GM12873 (cell line): Measurements from ENCODE around the gene PEX10.

Experiments
- CTCF ChIP-seq: IDR thresholded peaks from 2 replicates; pipeline ENCODE4 v1.5.1; 2012; ENCODE audit warnings: low read depth, mild to moderate bottlenecking, moderate library complexity, low read length, control low read depth; ENCODE audit not compliant: insufficient read depth; ENCODE audit errors: missing control alignments

PEX10 gene

GRCh38 chr1:2360588-2361364 lies 51.6 kb downstream of the PEX10 start:
- TF ChIP-seq CTCF, result no peak

DNA sequence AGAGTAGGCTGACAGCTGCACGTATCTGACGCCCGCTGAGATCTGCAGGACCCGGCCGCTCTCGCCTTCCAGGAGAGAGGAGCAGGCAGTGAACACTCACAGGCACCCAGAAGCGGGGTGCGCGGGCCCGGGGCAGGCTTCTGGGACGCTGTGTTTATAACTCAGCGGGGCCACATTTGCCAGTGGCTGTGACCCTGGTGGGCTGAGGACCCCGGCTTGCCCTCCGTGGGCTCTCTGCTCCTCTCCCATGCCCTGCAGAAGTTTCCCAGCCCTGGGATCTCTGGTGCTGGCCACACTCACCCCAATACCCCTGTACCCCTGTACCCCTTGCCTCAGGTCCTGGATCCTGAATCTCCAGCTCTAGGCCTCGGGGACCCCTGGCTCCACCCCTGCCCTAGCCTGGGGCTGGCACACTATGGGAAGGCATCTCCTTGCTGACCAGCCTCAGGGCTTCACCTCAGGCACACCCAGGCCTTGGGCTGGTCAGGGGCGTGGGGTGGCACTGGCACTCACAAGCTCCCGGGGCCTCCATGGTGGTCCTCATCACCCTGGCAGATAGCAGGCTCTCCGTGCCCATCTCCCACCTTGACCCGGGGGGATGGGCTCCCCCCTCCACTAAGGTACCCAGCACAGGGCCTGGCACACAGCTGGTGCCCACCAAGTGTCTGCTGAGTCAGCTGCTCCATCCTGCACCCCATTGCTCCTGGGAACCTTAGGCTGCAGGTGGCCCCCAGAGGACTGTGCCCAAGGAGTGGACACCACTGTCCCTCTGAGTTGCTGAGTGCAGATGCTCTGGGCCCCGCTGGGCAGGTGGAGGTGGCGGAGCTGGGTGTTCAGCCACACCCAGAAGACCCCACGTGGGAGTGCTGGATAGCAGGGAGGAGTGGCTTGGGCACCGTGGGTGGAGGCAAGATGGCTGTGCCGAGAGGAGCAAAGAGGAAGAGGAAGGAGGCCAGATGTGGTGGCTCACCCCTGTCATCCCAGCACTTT lies 53.4 kb downstream of the PEX10 start:
- no peak for TF ChIP-seq CTCF

DNA sequence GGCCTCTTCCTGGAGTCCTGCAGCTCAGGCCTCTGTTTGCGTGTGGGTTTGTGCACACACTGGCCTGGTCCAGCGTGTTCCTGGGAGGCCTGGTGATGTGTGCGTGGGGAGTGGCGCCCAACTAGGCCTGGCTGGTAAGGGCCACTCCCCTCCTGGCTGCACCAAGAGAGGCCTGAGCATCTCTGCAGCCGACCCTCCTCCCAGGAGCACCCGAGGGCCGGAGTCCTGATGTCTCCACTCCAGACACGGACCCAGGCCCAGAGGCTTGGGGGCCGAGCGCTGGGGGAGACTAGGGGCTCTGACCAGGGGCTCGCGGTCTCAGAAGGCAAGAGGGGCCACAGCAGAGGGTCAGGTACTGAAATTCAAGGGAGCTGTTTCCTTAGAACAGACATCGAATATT lies 54.3 kb downstream of the PEX10 start:
- no peak for TF ChIP-seq CTCF

DNA sequence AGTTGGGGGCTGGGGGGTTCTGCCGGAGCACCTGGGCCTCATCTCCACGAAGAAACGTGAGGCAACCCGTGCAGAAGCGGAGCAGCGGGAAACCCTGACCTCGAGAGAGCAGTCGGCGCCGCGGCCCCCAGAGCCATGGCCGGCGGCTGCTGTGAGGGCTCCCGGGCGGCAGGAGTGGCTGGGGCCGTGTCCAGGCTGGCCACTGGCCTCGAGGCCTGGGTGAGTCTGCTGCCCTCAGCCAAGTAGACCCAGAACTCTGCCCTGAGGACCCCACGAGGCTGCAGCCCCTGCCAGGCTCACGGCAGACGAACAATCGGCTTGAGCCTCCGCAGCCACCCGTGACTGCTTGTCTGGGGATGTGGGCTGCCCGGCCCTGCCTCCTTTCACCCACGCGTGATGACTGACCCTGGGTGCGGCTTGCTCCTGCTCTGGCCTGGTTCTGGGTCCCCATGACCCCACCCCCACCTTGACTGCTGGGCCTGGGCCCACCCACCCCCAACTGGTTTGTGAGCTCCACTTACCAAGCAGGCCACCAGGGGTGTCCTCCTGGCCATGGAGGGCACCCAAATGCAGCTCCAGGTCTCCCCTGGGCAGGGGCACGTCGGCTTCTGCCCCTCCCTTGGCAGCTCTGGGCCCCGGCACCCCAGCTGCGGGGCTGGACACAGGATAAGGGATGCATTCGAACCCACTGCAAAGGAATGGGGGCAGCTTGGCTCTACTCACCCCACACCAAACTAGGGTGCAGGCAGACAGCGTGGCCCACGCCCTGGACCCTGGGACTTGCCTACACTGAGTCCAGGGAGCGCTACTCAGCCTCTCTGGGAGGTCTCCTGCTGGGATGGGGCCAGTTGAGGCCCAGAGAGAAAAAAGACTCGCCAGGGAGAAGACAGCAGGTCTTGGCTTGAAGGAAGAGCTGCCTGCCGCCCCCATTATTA lies 55.2 kb downstream of the PEX10 start:
- TF ChIP-seq CTCF, result no peak

- no peak for TF ChIP-seq CTCF
Observed at GRCh38 chr1:2356401-2356800, 56.0 kb downstream of the PEX10 start.

DNA sequence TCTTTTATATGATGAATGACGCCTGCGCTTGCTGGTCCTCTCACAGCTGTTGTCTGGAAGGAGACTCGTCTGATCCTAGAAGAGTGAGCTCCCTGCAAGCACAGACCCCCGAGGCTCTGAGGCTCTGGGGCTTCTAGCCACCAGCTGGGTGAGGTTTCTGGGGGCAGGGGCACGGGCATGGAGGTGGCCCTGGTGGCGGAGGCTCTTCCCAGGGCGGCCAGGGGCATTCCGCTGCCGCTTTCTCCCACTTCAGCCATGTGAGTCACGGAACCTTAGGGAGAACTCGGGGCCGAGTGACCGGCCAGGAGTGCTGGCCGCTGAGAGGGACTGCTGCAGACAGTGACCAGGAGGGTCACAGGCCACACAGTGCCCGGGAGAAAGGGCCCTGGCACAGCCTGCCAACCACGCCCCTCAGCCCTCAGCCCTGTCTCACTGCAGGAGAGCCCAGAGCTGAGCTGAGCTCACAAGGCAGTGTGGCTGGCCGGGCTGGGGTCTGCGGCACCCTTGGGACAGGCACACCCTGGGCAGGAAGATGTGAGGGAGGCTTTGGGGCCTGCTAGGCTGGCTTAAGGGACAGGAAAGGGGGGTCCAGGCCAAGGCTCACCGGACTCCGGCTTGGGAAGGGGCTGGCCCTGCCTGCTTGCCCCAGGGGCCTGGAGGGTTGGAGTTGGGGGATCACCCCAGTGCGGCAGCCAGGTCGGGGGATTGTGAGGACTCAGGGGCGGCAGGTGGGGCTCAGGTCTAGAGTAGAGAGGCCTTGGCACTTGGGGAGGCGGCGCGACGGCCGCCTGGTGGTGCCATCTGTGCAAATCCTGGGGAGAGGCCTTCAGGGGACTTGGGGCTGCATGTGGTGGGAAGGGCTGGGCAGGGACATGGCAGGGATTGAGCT lies 56.7 kb downstream of the PEX10 start:
- TF ChIP-seq CTCF, result no peak
